Measurements from ENCODE around the gene PTPDC1. TPM values are rescaled to one million over a fixed set of nuclear protein-coding genes. Genes with fewer than 3 reads are reported as not detected.

The PTPDC1 gene
- total RNA-seq, 3 donors from 2014 or later (not counting 1 experiment from before 2014, with no cell fraction given), result 2.8 to 3.9 (median 3.4) TPM

- Mint-ChIP-seq H3K4me1 (no peaks in the 10 kb centered on the region), H3K27me3 (ENCODE audit: low read depth in 2 of 2) (peaks cover 0 to 2% of the 10 kb centered on the region in 2 donors), H3K36me3 (no peaks in the 10 kb centered on the region), H3K9me3 (no peaks in the 10 kb centered on the region), H3K27ac (no peak overlapping the region), H3K4me3 (no peak overlapping the region)
- H3K4me3 ChIP-seq (ENCODE audit: low read length), result no peak overlapping the region
- TF ChIP-seq CTCF (IDR thresholded peaks at IDR 0.05), result no peak
- H3K27me3 ChIP-seq (ENCODE audit: control insufficient read depth, insufficient read depth, low read length), result no peaks in the 10 kb centered on the region
- no peak overlapping the region for H3K27ac ChIP-seq (ENCODE audit: low read length)
- intact Hi-C loops (cut with micrococcal nuclease), result no loop called here
- WGBS (ENCODE audit: insufficient coverage), result 86% methylated on average over 5 of the region's 5 CpGs
- no peaks in the 10 kb centered on the region for H3K36me3 ChIP-seq (ENCODE audit: control insufficient read depth, insufficient read depth, low read length)
- H3K9me3 ChIP-seq (ENCODE audit: control insufficient read depth, insufficient read depth, low read length), result no peaks in the 10 kb centered on the region
- DNase-seq (no peak), ATAC-seq (no peak)
- no peaks in the 10 kb centered on the region for H3K4me1 ChIP-seq (ENCODE audit: control insufficient read depth, insufficient read depth, low read length)
Measured at GRCh38 chr9:94142353-94142752, 58.1 kb downstream of the PTPDC1 start.

- WGBS (ENCODE audit: insufficient coverage), result 78% methylated on average over 2 of the region's 2 CpGs
- H3K27me3 Mint-ChIP-seq (ENCODE audit: low read depth in 2 of 2), result peaks cover 0 to 2% of the 10 kb centered on the region in 2 donors
- Histone ChIP-seq H3K27ac (ENCODE audit: low read length) (no peak overlapping the region), H3K4me3 (ENCODE audit: low read length) (no peak overlapping the region), H3K36me3 (ENCODE audit: control insufficient read depth, insufficient read depth, low read length) (no peaks in the 10 kb centered on the region), H3K27me3 (ENCODE audit: control insufficient read depth, insufficient read depth, low read length) (no peaks in the 10 kb centered on the region), H3K4me1 (ENCODE audit: control insufficient read depth, insufficient read depth, low read length) (no peaks in the 10 kb centered on the region), H3K9me3 (ENCODE audit: control insufficient read depth, insufficient read depth, low read length) (no peaks in the 10 kb centered on the region)
- H3K4me1 Mint-ChIP-seq, result no peaks in the 10 kb centered on the region
- intact Hi-C loops (cut with micrococcal nuclease), result no loop called here
- no peak for TF ChIP-seq CTCF (IDR thresholded peaks at IDR 0.05)
- ATAC-seq (no peak), DNase-seq (no peak)
- H3K9me3 Mint-ChIP-seq, result no peaks in the 10 kb centered on the region
- H3K36me3 Mint-ChIP-seq, result no peaks in the 10 kb centered on the region
- H3K27ac Mint-ChIP-seq, result no peak overlapping the region
- no peak overlapping the region for H3K4me3 Mint-ChIP-seq
Measured at GRCh38 chr9:94144394-94144793, 60.1 kb downstream of the PTPDC1 start.

GRCh38 chr9:94145640-94146039 lies 61.4 kb downstream of the PTPDC1 start:
- Histone ChIP-seq H3K27ac (ENCODE audit: low read length) (no peak overlapping the region), H3K27me3 (ENCODE audit: control insufficient read depth, insufficient read depth, low read length) (no peaks in the 10 kb centered on the region), H3K4me3 (ENCODE audit: low read length) (no peak overlapping the region), H3K4me1 (ENCODE audit: control insufficient read depth, insufficient read depth, low read length) (no peaks in the 10 kb centered on the region), H3K9me3 (ENCODE audit: control insufficient read depth, insufficient read depth, low read length) (no peaks in the 10 kb centered on the region), H3K36me3 (ENCODE audit: control insufficient read depth, insufficient read depth, low read length) (no peaks in the 10 kb centered on the region)
- no peak for TF ChIP-seq CTCF (IDR thresholded peaks at IDR 0.05)
- DNase-seq (no peak), ATAC-seq (no peak)
- H3K4me3 Mint-ChIP-seq, result no peak overlapping the region
- H3K27ac Mint-ChIP-seq, result no peak overlapping the region
- H3K36me3 Mint-ChIP-seq, result no peaks in the 10 kb centered on the region
- 86% methylated on average over 5 of the region's 5 CpGs for WGBS (ENCODE audit: insufficient coverage)
- intact Hi-C loops (cut with micrococcal nuclease), result no loop called here
- H3K27me3 Mint-ChIP-seq (ENCODE audit: low read depth in 2 of 2), result peaks cover 0 to under 1% of the 10 kb centered on the region in 2 donors
- H3K4me1 Mint-ChIP-seq, result no peaks in the 10 kb centered on the region
- no peaks in the 10 kb centered on the region for H3K9me3 Mint-ChIP-seq

- no peaks in the 10 kb centered on the region for H3K36me3 ChIP-seq (ENCODE audit: control insufficient read depth, insufficient read depth, low read length)
- Mint-ChIP-seq H3K27me3 (ENCODE audit: low read depth in 2 of 2) (no peaks in the 10 kb centered on the region), H3K4me3 (no peak overlapping the region), H3K27ac (no peak overlapping the region), H3K9me3 (no peaks in the 10 kb centered on the region), H3K4me1 (no peaks in the 10 kb centered on the region), H3K36me3 (no peaks in the 10 kb centered on the region)
- TF ChIP-seq CTCF (IDR thresholded peaks at IDR 0.05), result no peak
- H3K4me3 ChIP-seq (ENCODE audit: low read length), result no peak overlapping the region
- WGBS (ENCODE audit: insufficient coverage), result 86% methylated on average over 13 of the region's 13 CpGs
- ATAC-seq (peak in 1 of 3 donors; percentile 12), DNase-seq (no peak)
- no peaks in the 10 kb centered on the region for H3K9me3 ChIP-seq (ENCODE audit: control insufficient read depth, insufficient read depth, low read length)
- H3K27me3 ChIP-seq (ENCODE audit: control insufficient read depth, insufficient read depth, low read length), result no peaks in the 10 kb centered on the region
- no peak overlapping the region for H3K27ac ChIP-seq (ENCODE audit: low read length)
- H3K4me1 ChIP-seq (ENCODE audit: control insufficient read depth, insufficient read depth, low read length), result no peaks in the 10 kb centered on the region
- intact Hi-C loops (cut with micrococcal nuclease), result no loop called here
Measured at GRCh38 chr9:94147776-94148175, 63.5 kb downstream of the PTPDC1 start.

Measured in natural killer cell (primary cell).